Epithelial cell of esophagus (primary cell): ENCODE results near the gene AGBL3.

ENCODE experiments used
- DNase-seq: peaks from one replicate; pipeline ENCODE4 v3.0.0; 2010; ENCODE audit warnings: low read depth
- H3K4me3 ChIP-seq: 2 replicates; pipeline ENCODE4 v1.5.1; 2011; ENCODE audit warnings: mild to moderate bottlenecking, low read length, control low read depth
- CTCF ChIP-seq: IDR thresholded peaks from 2 replicates; pipeline ENCODE4 v1.5.1; 2011; ENCODE audit warnings: low read depth, mild to moderate bottlenecking, low read length, control low read depth, inconsistent platforms; ENCODE audit not compliant: insufficient read depth; ENCODE audit errors: missing control alignments

The AGBL3 gene

GRCh38 chr7:134991469-134992339 lies 5.4 kb downstream of the AGBL3 start:
- TF ChIP-seq CTCF, result no peak
- no peak for DNase-seq
- no peak overlapping the region for H3K4me3 ChIP-seq

- H3K4me3 ChIP-seq, result no peak overlapping the region
- no peak for DNase-seq
- no peak for TF ChIP-seq CTCF
Measured at GRCh38 chr7:134992626-134993179, 6.4 kb downstream of the AGBL3 start.

GRCh38 chr7:134993877-134994456 lies 7.7 kb downstream of the AGBL3 start:
- no peak for DNase-seq
- no peak for TF ChIP-seq CTCF
- no peak overlapping the region for H3K4me3 ChIP-seq

- H3K4me3 ChIP-seq, result no peak overlapping the region
- DNase-seq, result no peak
- no peak for TF ChIP-seq CTCF
Measured at GRCh38 chr7:134995239-134996096, 9.2 kb downstream of the AGBL3 start.

- DNase-seq, result no peak
Measured at GRCh38 chr7:134996097-134996550, 9.8 kb downstream of the AGBL3 start.

More at GRCh38 chr7:134996097-134996550, 9.8 kb downstream of the AGBL3 start:
- H3K4me3 ChIP-seq, result no peak overlapping the region
- no peak for TF ChIP-seq CTCF
